Measurements from ENCODE around the gene ATF6. TPM values are rescaled to one million over a fixed set of nuclear protein-coding genes. Genes with fewer than 3 reads are reported as not detected.

The ATF6 gene
- total and polyA plus RNA-seq, 9 of the 15 experiments (the other 6 are each of a cell fraction or from before 2014, with no cell fraction given), result 11.7 to 32.4 (median 20.4) TPM

DNA sequence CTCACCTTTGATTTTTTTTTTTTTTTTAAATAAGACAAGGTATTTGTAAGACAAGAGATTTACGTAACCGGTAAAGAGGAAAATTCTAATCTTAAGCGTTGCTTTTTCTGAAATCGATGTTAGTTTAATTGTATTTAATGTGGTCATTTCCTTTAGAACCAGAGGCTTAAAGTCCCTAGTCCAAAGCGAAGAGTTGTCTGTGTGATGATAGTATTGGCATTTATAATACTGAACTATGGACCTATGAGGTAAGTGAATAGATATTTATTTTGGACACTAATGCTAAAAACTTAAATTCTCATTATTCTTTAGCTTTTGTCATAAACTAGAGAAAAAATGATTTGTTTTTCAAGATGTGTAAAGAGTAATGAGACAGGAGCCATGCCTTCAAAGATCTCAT is 54.8 kb downstream of the ATF6 start:
- no peak overlapping the region for H3K27ac ChIP-seq (ENCODE audit: extremely low read depth, low read depth, low read length)
- in situ Hi-C loops (cut with MboI), result no loop called here
- no peaks in the 10 kb centered on the region for H4K20me1 ChIP-seq (replicated peaks; ENCODE audit: control insufficient read depth, insufficient read depth, low read length)
- no peaks in the 10 kb centered on the region for H3K9me3 ChIP-seq (replicated peaks; ENCODE audit: control insufficient read depth, insufficient read depth, low read depth, low read length)
- H3K4me3 ChIP-seq, result no peak overlapping the region
- no peaks in the 10 kb centered on the region for H3K27me3 ChIP-seq (ENCODE audit: control insufficient read depth in 2 of 2, insufficient read depth in 2 of 2, low read length in 2 of 2)
- H3K9me1 ChIP-seq (ENCODE audit: control insufficient read depth, insufficient read depth, low read length), result no peaks in the 10 kb centered on the region
- H3K36me3 ChIP-seq (ENCODE audit: control insufficient read depth, insufficient read depth, low read length), result peaks cover 53% of the 10 kb centered on the region
- H3K9ac ChIP-seq (ENCODE audit: insufficient read depth in 1 of 2, low read depth in 2 of 2, low read length in 2 of 2), result no peak overlapping the region
- no peak overlapping the region for H3K4me2 ChIP-seq (ENCODE audit: insufficient read depth, low read length)
- H2AFZ ChIP-seq (ENCODE audit: low read depth, low read length), result no peak overlapping the region
- no peak for ATAC-seq
- WGBS (ENCODE audit: insufficient coverage, low coverage, missing lambda C conversion rate), result 91% methylated on average over 5 of the region's 5 CpGs
- BruUV-seq (replicated peaks), result no TSS peak
- H3K79me2 ChIP-seq (ENCODE audit: control insufficient read depth, insufficient read depth, low read length), result no peaks in the 10 kb centered on the region
- CTCF ChIA-PET (ENCODE audit: low intra/inter-chr PET ratio), result no interaction called here
- DNase-seq (ENCODE audit: extremely low read depth in 1 of 4, low spot score in 3 of 4), result no peak
- FAIRE-seq, result no peak
- intact Hi-C loops (cut with micrococcal nuclease), result no loop called here
- POLR2A ChIA-PET, result no interaction called here
- H3K4me1 ChIP-seq (replicated peaks in 1 of 2; ENCODE audit: control insufficient read depth in 2 of 2, insufficient read depth in 2 of 2, low read length in 2 of 2), result no peaks in the 10 kb centered on the region
- TF ChIP-seq SMARCC2 (IDR thresholded peaks at IDR 0.05; ENCODE audit: low read depth) (no peak), ESRRA (IDR thresholded peaks at IDR 0.05; ENCODE audit: borderline replicate concordance, low read depth) (no peak), FOXK2 (conservative IDR thresholded peaks at IDR 0.05 in 1 of 2, IDR thresholded peaks at IDR 0.05 in 1 of 2; ENCODE audit: low read depth in 2 of 2) (no peak), SIN3B (IDR thresholded peaks at IDR 0.05; ENCODE audit: low read depth) (no peak), GATAD2B (IDR thresholded peaks at IDR 0.05; ENCODE audit: borderline replicate concordance) (no peak), RBM39 (optimal IDR thresholded peaks at IDR 0.05; ENCODE audit: low read depth, low read length) (no peak), SMAD1 (IDR thresholded peaks at IDR 0.05; ENCODE audit: low read depth, low read length, partially characterized antibody) (no peak), KAT8 (IDR thresholded peaks at IDR 0.05; ENCODE audit: low read depth) (no peak), ZNF384 (IDR thresholded peaks at IDR 0.05; ENCODE audit: low read depth, low read length) (no peak), GTF2F1 (IDR thresholded peaks at IDR 0.05; ENCODE audit: low read depth, low read length) (no peak), TRIM24 (IDR thresholded peaks at IDR 0.05) (no peak), SAP30 (IDR thresholded peaks at IDR 0.05; ENCODE audit: borderline replicate concordance, insufficient read depth, low read depth, low read length, poor library complexity, severe bottlenecking) (no peak), DIDO1 (tag; IDR thresholded peaks at IDR 0.05; ENCODE audit: low read depth) (no peak)
- TF ChIP-seq, protein P1, sequence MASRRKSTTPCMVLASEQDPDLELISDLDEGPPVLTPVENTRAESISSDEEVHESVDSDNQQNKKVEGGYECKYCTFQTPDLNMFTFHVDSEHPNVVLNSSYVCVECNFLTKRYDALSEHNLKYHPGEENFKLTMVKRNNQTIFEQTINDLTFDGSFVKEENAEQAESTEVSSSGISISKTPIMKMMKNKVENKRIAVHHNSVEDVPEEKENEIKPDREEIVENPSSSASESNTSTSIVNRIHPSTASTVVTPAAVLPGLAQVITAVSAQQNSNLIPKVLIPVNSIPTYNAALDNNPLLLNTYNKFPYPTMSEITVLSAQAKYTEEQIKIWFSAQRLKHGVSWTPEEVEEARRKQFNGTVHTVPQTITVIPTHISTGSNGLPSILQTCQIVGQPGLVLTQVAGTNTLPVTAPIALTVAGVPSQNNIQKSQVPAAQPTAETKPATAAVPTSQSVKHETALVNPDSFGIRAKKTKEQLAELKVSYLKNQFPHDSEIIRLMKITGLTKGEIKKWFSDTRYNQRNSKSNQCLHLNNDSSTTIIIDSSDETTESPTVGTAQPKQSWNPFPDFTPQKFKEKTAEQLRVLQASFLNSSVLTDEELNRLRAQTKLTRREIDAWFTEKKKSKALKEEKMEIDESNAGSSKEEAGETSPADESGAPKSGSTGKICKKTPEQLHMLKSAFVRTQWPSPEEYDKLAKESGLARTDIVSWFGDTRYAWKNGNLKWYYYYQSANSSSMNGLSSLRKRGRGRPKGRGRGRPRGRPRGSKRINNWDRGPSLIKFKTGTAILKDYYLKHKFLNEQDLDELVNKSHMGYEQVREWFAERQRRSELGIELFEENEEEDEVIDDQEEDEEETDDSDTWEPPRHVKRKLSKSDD (conservative IDR thresholded peaks at IDR 0.05; ENCODE audit: low read length), result no peak
- TF ChIP-seq, protein P2, sequence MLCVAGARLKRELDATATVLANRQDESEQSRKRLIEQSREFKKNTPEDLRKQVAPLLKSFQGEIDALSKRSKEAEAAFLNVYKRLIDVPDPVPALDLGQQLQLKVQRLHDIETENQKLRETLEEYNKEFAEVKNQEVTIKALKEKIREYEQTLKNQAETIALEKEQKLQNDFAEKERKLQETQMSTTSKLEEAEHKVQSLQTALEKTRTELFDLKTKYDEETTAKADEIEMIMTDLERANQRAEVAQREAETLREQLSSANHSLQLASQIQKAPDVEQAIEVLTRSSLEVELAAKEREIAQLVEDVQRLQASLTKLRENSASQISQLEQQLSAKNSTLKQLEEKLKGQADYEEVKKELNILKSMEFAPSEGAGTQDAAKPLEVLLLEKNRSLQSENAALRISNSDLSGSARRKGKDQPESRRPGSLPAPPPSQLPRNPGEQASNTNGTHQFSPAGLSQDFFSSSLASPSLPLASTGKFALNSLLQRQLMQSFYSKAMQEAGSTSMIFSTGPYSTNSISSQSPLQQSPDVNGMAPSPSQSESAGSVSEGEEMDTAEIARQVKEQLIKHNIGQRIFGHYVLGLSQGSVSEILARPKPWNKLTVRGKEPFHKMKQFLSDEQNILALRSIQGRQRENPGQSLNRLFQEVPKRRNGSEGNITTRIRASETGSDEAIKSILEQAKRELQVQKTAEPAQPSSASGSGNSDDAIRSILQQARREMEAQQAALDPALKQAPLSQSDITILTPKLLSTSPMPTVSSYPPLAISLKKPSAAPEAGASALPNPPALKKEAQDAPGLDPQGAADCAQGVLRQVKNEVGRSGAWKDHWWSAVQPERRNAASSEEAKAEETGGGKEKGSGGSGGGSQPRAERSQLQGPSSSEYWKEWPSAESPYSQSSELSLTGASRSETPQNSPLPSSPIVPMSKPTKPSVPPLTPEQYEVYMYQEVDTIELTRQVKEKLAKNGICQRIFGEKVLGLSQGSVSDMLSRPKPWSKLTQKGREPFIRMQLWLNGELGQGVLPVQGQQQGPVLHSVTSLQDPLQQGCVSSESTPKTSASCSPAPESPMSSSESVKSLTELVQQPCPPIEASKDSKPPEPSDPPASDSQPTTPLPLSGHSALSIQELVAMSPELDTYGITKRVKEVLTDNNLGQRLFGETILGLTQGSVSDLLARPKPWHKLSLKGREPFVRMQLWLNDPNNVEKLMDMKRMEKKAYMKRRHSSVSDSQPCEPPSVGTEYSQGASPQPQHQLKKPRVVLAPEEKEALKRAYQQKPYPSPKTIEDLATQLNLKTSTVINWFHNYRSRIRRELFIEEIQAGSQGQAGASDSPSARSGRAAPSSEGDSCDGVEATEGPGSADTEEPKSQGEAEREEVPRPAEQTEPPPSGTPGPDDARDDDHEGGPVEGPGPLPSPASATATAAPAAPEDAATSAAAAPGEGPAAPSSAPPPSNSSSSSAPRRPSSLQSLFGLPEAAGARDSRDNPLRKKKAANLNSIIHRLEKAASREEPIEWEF (CRISPR knock-in tag; IDR thresholded peaks at IDR 0.05), result no peak
- TF ChIP-seq, protein P3, sequence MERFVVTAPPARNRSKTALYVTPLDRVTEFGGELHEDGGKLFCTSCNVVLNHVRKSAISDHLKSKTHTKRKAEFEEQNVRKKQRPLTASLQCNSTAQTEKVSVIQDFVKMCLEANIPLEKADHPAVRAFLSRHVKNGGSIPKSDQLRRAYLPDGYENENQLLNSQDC (CRISPR knock-in tag; IDR thresholded peaks at IDR 0.05), result no peak
